Right lobe of liver (tissue), 4 donors: ENCODE results near the gene TRIM2.

Experiments
- CTCF ChIP-seq, 4 donors: fragments of 200-600 bp in 3 of 4; fragments of 450-650 bp in 1 of 4; IDR thresholded peaks; one replicate each; pipeline versions ENCODE4 v1.5.1 to v1.8.0; 2016 to 2022; ENCODE audit warnings: antibody characterized with exemption in 4 of 4, mild to moderate bottlenecking in 2 of 4
- POLR2A ChIP-seq: fragments of 450-650 bp; IDR thresholded peaks from one replicate; pipeline ENCODE4 v1.6.1; 2017; ENCODE audit warnings: antibody characterized with exemption, mild to moderate bottlenecking
- donor health status: DM: no; HTN: no; CAD: no.
- donor health status: DM: no; HTN: no; CAD: no.
- donor health status: DM: no; HTN: yes; CAD: no.

GRCh38 chr4:153246446-153247115 is 42.3 kb downstream of the TRIM2 start:
- TF ChIP-seq POLR2A (no peak), CTCF (IDR thresholded peaks at IDR 0.05) (no peak)
